Skin of body (tissue), 2 donors: ENCODE results near the gene TRAPPC3. TPM values are rescaled to one million over a fixed set of nuclear protein-coding genes. Genes with fewer than 3 reads are reported as not detected.

Experiments used
- small RNA-seq: library from RNA; depleted of rRNA; stranded (forward); fragments of <200 nt; gene quantifications from one replicate; pipeline ENCODE3, GENCODE V24; 2014; ENCODE audit warnings: low replicate concordance
- total RNA-seq: library from RNA; depleted of rRNA; stranded (reverse); fragments of >200 nt; gene quantifications from one replicate; pipeline ENCODE4 v1.2.3, GENCODE V29; 2014

The TRAPPC3 gene
- total RNA-seq, 1 donor from 2014 or later: 35.7 TPM

Small RNAs within 50 kb of the gene (small RNA-seq; reads per million reads assigned to genes)
- gene RN7SL131P: not detected

Other genes starting within 250 kb of the TRAPPC3 start
- gene AGO3, start 218.4 kb downstream of the TRAPPC3 start, total RNA-seq: 17.9 TPM
- gene TEKT2, start 65.4 kb downstream of the TRAPPC3 start, total RNA-seq: 0.39 TPM
- gene ADPRS, start 60.6 kb downstream of the TRAPPC3 start, total RNA-seq: 17.8 TPM
- gene COL8A2, start 24.3 kb downstream of the TRAPPC3 start, total RNA-seq: 10.7 TPM
- 49.6 TPM for gene MAP7D1, start 6.7 kb upstream of the TRAPPC3 start, total RNA-seq
- gene THRAP3, start 75.0 kb upstream of the TRAPPC3 start, total RNA-seq: 77.5 TPM
- 16.9 TPM for gene SH3D21, start 156.9 kb upstream of the TRAPPC3 start, total RNA-seq
- 26.4 TPM for gene EVA1B, start 174.2 kb upstream of the TRAPPC3 start, total RNA-seq
- 17.9 TPM for gene STK40, start 236.4 kb upstream of the TRAPPC3 start, total RNA-seq
- gene LSM10, start 248.4 kb upstream of the TRAPPC3 start, total RNA-seq: 7.3 TPM